HG02943 (cell line): ENCODE results near the gene CASS4.

Experiments
- ATAC-seq: cut with Tn5 transposase; IDR thresholded peaks from one replicate; pipeline ENCODE4 v1.9.1; 2021; ENCODE audit warnings: mild to moderate bottlenecking, low read depth, moderate library complexity; ENCODE audit not compliant: unreplicated experiment

Gene CASS4

DNA sequence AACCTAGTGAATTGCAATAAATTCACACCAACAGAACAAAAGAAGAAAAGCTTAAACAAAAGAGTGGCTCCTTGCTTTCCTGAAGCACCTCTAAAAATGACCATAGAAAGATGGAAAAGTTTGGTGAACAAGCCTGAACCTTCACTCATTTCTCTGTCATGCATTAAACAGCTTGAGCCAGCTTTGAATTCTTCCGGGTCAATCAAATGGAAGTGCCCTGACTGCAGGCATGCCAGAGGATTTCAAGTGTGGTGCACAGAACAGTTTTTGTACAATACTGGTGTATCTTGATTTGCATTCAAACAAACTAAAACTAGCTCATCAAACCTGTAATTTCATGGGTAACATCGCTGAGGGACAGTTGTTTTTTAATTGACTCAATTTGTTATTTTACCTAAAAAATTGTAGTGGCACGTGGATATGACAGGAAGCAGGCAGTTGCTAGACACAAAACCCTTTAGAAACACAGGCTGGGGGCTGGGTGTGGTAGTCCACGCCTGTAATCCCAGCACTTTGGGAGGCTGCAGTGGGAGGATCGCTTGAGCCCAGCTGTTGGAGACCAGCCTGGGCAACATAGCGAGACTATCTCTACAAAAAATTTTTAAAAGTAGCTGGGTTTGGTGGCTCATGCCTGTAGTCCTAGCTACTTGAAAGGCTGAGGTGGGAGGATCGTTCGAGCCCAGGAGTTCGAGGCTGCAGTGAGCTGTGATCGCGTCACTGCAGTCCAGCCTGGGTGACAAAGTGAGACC lies 9.1 kb downstream of the CASS4 start:
- ATAC-seq: no peak

- no peak for ATAC-seq
Measured at GRCh38 chr20:56422076-56422823, 10.2 kb downstream of the CASS4 start.

DNA sequence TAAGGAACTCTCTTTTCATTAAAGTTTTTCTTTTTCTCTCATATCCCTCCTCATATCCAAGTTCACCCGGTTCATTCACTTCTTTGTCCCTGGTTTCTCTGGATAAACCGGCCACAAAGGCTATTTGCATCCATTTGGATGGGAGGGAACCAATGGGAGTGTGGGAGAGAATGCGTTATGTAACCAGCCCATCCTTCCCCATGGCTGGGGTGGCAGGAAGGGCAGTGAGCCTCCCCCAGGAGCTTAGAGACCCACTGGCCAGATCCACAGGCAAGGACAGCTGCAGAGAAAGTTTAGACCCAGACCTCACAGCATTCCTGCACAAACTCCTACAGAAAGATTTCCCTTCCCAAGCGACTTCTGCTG lies 10.7 kb downstream of the CASS4 start:
- ATAC-seq: no peak

DNA sequence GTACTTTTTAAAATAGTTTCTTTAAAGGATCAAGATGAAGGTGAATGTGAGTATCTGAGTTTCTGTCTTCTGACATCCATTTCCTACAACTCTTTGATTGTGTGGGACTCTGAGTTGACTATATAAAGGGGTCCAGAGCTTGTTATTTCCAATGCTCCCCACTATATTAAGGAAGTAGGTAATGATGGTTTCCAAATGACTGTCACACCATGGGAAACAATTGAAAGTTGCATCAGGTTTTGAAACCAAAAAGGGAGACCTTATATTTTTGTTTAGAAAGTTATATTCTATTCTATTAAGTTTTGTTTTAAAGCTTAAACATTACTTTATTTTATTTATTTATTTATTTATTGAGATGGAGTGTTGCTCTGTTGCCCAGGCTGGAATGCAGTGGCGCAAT lies 11.2 kb downstream of the CASS4 start:
- no peak for ATAC-seq

- ATAC-seq: no peak
Measured at GRCh38 chr20:56423886-56424285, 11.8 kb downstream of the CASS4 start.

DNA sequence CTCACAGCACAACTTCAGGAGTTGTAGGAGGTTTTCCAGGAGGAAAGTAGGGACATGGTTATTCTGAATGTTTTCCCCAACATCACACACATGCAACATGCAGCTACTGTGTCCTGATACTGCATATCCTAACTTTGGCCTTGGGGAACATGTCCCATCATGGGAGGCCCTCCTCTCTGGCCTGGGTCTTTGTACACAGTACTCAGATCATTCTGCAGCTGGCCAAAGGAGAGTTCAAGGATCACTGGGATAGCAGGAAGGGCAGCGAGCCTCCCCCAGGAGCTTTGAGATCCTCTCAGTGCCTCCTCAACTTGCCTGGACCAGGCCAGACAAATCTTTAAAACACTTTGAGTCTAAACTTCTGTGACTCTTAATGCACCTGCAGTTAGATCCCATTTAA lies 12.9 kb downstream of the CASS4 start:
- no peak for ATAC-seq

- no peak for ATAC-seq
Measured at GRCh38 chr20:56426026-56426425, 14.0 kb downstream of the CASS4 start.

DNA sequence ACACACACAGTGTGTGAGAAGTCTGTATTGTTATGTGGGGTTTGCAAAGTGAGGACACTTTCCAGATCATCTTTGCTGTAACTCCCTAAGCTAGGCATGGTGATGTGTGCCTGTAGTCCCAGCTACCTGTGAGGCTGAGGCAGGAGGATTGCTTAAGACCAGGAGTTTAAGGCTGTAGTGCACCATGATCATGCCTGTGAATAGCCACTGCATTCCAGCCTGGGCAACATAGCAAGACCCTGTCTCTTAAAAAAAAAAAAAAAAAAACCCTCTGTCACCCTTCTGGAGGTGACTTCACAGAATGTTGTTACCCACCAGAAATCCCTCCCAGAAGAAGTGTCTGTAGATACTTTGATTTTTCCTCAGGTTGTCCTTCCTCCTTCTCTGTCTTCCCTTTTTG lies 14.9 kb downstream of the CASS4 start:
- ATAC-seq: no peak

DNA sequence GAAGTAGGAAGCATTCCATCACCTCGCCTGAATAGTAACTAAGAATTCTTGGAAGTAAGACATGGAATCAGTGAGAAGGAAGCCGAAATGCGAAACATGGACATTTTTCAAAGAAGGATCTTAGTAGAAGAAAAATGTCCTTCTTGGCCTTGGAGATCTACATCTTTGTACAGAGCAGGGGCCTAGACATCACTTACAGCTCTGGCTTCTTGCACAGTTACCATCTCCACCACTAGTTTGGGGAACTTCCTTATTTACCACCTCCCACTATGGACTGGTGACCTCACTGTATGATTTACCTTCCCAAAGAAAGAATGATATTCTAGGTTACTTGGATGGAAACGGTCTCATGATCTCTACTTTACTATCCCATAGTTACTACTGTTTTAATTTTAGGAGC lies 15.7 kb downstream of the CASS4 start:
- no peak for ATAC-seq

GRCh38 chr20:56428410-56428809 lies 16.4 kb downstream of the CASS4 start:
- no peak for ATAC-seq

GRCh38 chr20:56428881-56429280 lies 16.8 kb downstream of the CASS4 start:
- ATAC-seq: no peak

DNA sequence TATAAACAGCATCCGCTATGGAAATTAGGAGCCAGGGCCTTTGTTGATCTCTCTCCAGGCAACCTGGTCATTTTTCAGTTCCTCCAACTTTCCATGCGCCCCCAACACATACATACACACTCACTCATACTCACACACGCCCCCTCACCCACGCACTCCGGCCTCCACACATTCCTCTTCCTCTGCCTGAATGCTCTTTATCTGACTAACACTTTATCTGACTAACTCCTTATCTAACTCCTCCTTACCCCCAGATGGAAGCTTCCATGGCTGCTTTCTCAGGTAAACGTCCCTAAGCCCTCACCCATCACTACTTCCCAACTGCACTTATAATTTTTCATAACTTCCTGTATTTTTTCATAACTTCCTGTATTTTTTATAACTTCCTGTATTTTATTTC lies 17.4 kb downstream of the CASS4 start:
- no peak for ATAC-seq

GRCh38 chr20:56429941-56430340 lies 17.9 kb downstream of the CASS4 start:
- no peak for ATAC-seq

DNA sequence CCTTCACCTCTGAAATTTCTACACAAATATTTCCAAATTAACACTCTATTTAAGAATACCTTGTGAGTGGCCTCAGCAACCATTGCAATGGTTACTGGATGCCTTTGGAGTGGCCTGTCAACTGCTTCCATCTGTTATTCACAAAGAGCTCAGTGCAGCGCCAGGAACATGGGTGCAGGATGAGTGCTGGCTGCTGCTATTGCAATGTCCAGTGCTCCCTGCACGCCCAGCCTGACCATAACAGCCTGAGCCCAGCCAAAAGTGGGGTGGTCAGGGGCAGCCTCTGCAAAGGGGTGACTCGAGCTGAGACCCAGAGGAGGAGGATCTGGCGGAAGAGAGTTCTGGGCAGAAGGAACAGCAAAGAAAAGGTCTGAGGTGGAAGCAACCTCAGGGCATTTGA lies 18.4 kb downstream of the CASS4 start:
- no peak for ATAC-seq

GRCh38 chr20:56430957-56431356 lies 18.9 kb downstream of the CASS4 start:
- no peak for ATAC-seq

DNA sequence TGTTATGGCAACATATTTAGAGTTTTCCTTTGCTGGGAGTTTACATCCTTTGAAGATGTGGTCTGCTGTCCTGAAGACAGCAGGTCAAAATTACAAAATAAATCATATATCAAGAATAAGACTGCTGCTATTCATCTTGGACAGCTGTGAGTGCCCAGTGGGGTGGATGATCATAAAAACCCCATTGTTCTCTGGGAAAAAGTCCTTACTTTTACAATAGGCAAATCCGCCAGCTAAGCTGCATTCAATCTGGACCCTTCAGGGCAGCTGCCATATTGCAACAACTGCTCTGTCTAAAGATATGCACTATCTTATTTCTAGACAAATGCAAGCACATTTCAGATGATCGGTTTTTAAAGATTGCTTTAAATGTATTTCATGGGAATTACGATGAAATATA lies 19.4 kb downstream of the CASS4 start:
- ATAC-seq: no peak

GRCh38 chr20:56433221-56433879 lies 21.3 kb downstream of the CASS4 start:
- no peak for ATAC-seq

- no peak for ATAC-seq
Measured at GRCh38 chr20:56433880-56434255, 21.8 kb downstream of the CASS4 start.

- ATAC-seq: no peak
Measured at GRCh38 chr20:56437196-56437960, 25.3 kb downstream of the CASS4 start.

DNA sequence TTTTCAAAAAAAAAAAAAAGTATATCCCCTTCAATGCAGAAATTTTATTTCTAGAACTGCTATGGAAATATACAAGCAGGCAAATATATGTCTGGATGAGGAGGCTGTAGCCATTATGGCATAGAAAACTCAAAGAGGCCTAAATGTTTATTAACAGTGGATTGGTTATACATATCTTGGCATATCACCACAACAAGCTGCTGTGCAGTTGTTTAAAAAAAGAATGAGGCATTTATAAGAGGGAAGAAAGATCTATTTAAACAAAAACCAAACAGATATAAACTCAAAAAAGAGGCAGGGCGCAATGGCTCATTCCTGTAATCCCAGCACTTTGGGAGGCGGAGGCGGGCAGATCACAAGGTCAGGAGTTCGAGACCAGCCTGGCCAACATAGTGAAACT lies 26.2 kb downstream of the CASS4 start:
- ATAC-seq: no peak

DNA sequence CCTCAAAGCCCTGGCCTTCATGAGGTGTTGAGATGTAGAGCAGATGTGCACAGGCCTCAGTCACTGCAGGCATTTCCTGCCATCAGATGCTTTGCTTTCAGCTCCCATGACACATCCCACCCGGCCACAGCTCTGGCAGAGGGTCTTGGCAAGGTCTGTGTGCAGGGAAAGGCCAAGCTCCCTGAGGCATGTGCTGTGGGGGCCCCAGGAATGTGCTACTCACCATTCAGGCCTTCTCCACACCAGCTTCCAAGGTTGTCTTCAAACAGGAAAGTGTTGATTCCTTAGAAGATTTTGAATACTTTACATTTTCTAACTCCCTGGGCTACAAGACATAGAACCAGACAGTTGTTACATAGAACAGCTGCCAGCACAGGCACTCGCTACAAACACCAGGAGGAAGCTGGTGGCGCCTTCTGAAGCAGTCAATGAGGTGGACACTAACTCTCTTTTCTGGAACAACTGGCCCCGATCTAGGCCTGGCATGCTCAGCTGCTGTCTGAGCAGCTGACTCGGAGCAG lies 27.8 kb downstream of the CASS4 start:
- ATAC-seq: no peak
